ENCODE results near the gene ZNF215.
A peak's percentile ranks its signal among the peaks of the same experiment; 100 is the strongest.
"Not testable (repeated sequence)": the region's sequence is repeated elsewhere in the genome, so short reads cannot be mapped to it uniquely, and the experiment has no call there.

Gene ZNF215

GRCh38 chr11:6926208-6927029 is at the start of gene ZNF215:
TSS of gene ZNF215 (plus strand) at chr11:6926426. CDS start at chr11:6932273, 5,847 bp downstream.
- peak; percentile 63 for DNase-seq (ENCODE audit: low read depth, low spot score)

- DNase-seq (ENCODE audit: low read depth, low spot score): no peak
These were observed 49.3 kb upstream of the ZNF215 start for GRCh38 chr11:6876914-6877313.

- no peak for DNase-seq (ENCODE audit: low read depth, low spot score)
These were observed 43.5 kb upstream of the ZNF215 start for GRCh38 chr11:6882751-6883150.

GRCh38 chr11:6887711-6888110 is 38.5 kb upstream of the ZNF215 start:
- not testable (repeated sequence) for DNase-seq (ENCODE audit: low read depth, low spot score)

- DNase-seq (ENCODE audit: low read depth, low spot score): no peak
These were observed 37.4 kb upstream of the ZNF215 start for GRCh38 chr11:6888830-6889229.

- no peak for DNase-seq (ENCODE audit: low read depth, low spot score)
These were observed 36.4 kb upstream of the ZNF215 start for GRCh38 chr11:6889835-6890234.

GRCh38 chr11:6892400-6892799 is 33.8 kb upstream of the ZNF215 start, which contains the start of gene OR2D2:
TSS of gene OR2D2 (minus strand) at chr11:6892500. CDS start at chr11:6892500, 0 bp downstream.
- DNase-seq (ENCODE audit: low read depth, low spot score): no peak

DNA sequence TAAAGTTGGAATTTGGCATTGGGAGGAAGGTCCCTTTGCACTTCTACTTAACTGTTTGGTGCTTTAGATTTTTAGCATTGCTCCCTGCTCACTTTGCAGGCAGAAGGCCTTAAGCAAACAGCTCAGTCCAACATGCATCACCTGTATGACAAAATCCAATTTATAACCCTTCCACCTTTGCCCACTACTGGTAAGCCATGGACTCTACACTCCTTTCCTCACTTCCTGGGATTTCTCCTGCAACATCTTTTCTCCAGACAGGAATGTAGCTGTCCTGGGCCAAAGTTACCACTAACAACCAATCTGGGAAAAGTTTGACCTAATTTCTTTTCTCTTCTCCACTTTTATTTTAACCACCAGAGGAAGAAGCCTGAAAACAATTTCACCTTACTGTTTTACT is 32.1 kb upstream of the ZNF215 start:
- DNase-seq (ENCODE audit: low read depth, low spot score): no peak

DNA sequence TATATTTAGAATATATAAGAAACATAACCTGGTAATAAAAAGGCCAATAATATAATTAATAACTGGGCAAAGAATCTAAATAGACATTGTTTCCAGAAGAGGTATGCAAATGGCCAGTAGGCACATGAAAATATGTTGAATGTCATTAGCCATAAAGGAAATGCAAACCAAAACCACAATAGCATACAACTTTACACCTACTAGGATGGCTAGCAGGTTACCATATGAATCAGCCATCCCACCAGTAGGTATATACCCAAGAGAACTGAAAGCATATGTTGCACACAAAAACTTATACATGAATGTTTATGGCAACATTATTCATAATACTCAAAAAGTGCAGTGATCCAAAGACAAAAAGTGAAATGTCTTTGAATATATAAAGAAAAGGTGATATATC is 31.2 kb upstream of the ZNF215 start:
- DNase-seq (ENCODE audit: low read depth, low spot score): no peak

GRCh38 chr11:6898911-6899310 is 27.3 kb upstream of the ZNF215 start:
- DNase-seq (ENCODE audit: low read depth, low spot score): no peak

DNA sequence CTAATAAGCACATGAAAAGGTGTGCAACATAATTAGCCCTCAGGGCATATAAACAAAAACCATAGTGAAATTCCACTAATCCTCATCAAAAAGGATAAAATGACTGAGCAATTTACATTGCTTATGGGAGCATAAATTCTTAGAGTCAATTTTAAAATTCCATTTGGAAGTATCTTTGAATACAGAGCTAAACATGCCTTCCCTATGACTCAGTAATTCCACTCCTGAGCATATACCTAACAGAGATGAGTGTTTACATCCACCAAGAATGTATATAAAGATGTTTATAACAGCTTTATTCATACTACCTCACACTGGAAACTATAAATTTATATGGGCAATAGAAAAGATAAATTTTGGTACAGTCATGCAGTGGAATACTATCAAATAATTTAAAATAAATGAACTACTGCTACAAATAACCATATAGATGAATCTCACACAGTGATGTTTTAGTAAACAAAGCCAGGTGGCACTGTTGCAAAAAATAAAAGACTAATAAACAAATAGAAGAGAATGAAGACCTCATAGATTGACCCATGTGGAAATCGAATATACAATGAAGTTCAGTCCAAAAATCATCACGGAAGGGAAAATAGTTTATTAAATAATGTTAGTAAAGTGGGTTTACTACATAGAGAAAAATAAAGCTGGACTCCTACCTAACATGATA is 25.8 kb upstream of the ZNF215 start:
- DNase-seq (ENCODE audit: low read depth, low spot score): no peak

DNA sequence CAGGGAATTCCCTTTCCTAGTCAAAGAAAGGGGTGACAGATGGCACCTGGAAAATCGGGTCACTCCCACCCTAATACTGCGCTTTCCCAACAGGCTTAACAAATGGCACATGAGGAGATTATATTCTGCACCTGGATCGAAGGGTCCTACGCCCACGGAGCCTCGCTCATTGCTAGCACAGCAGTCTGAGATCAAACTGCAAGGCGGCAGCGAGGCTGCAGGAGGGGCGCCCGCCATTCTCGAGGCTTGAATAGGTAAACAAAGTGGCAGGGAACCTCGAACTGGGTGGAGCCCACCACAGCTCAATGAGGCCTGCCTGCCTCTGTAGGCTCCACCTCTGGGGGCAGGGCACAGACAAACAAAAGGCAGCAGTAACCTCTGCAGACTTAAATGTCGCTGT is 21.4 kb upstream of the ZNF215 start:
- not testable (repeated sequence) for DNase-seq (ENCODE audit: low read depth, low spot score)

DNA sequence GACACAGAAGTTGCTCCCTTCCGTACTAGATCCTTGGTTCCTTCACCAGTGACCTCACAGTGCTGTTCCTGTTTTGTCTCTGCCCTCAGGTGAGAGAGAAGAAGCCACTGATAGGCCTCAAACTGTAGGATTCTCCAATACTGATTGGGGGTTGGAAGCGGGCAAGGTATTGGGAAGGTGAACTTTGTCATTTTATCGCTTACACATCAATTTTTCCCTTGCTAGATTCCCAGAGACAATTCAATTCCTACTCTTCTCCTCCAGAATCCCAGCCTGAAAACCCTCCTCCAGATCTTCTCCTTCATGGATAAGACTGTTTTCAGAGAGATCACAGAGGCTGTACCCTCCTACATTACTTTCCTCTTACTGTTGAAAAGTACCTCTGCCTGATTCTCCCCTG is 14.8 kb upstream of the ZNF215 start:
- no peak for DNase-seq (ENCODE audit: low read depth, low spot score)

GRCh38 chr11:6911948-6912347 is 14.3 kb upstream of the ZNF215 start:
- no peak for DNase-seq (ENCODE audit: low read depth, low spot score)

DNA sequence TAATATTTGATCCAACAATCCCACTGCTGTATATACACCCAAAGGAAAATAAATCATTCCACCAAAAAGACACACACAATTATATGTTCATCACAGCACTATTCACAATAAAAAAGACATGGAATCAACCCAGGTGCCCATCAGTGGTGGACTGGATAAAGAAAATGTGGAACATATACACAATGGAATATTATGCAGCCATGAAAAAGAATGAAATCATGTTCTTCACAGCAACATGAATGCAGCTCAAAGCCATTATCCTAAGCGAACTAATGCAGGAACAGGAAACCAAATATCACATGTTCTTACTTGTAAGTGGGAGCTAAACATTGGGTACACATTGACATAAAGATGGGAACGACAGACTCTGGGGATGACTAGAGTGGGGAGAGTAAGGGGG is 6.5 kb upstream of the ZNF215 start:
- no peak for DNase-seq (ENCODE audit: low read depth, low spot score)

DNA sequence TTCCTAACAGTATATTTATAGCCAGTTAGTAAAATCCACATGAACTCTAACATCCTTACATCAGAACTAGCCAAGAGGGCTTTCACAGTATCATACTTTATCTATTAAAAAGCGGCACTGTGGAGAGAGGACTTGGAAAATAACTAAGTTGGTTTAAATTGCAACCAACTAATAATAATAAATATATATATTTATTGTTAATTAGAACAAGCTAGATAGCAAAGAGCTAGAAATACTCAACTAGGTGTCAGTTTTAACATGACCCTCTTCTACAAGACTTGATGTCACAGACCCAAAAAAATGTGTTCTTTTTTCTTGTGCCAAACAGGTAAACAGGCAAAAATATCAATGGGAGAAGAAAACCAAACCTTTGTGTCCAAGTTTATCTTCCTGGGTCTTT is 5.5 kb upstream of the ZNF215 start, which contains the start of gene OR2D3:
Gene OR2D3, plus strand, starts transcription at position 301 of the 400 bp plus-strand sequence. Its CDS starts 0 bp downstream, at position 301.
- no peak for DNase-seq (ENCODE audit: low read depth, low spot score)

GRCh38 chr11:6925007-6925577 is 1.1 kb upstream of the ZNF215 start:
- DNase-seq (ENCODE audit: low read depth, low spot score): no peak

- no peak for DNase-seq (ENCODE audit: low read depth, low spot score)
These were observed 504 bp upstream of the ZNF215 start for GRCh38 chr11:6925636-6926207.

GRCh38 chr11:6927030-6927617 is 898 bp downstream of the ZNF215 start:
- DNase-seq (ENCODE audit: low read depth, low spot score): no peak

- DNase-seq (ENCODE audit: low read depth, low spot score): no peak
These were observed 2.7 kb downstream of the ZNF215 start for GRCh38 chr11:6928916-6929315.

- DNase-seq (ENCODE audit: low read depth, low spot score): no peak
These were observed 5.0 kb downstream of the ZNF215 start for GRCh38 chr11:6931146-6931713.
